PC-9 (cell line): ENCODE measurements around the gene C1QTNF1. TPM values are rescaled to one million over a fixed set of nuclear protein-coding genes. Genes with fewer than 3 reads are reported as not detected.

Experiments used
- BruUV-seq: library from RNA; stranded (reverse); fragments of 400-500 nt; replicated peaks from 2 replicates; lab custom pipeline; 2021; lab: Mats Ljungman, UMichigan
- CTCF ChIA-PET: fragments of 300-600 bp; sonication (Branson Sonifier 250); formaldehyde crosslinking; loops from one replicate; lab custom pipeline; 2022; ENCODE audit warnings: antibody characterized with exemption; lab: Charles Lee
- POLR2A ChIA-PET: fragments of 300-600 bp; sonication (Branson Sonifier 250); formaldehyde crosslinking; loops from one replicate; lab custom pipeline; 2022; ENCODE audit warnings: antibody characterized with exemption; ENCODE audit not compliant: unreplicated experiment; lab: Charles Lee
- DNase-seq, 2 experiments: peaks; one replicate each; pipeline versions ENCODE4 v3.0.0 to v3.0.0-alpha.2; 2015 to 2022; ENCODE audit warnings: mixed read lengths in 1 of 2
- H2AFZ ChIP-seq: fragments of 200-600 bp; sonication (generic); 2 replicates; pipeline ENCODE4 v1.8.1; 2017; ENCODE audit warnings: antibody characterized with exemption
- H3F3A ChIP-seq: fragments of 200-600 bp; sonication (generic); 2 replicates; pipeline ENCODE4 v1.8.1; 2017; ENCODE audit warnings: antibody characterized with exemption, mild to moderate bottlenecking, low read depth; ENCODE audit not compliant: insufficient read depth
- H3K27ac ChIP-seq: fragments of 200-600 bp; sonication (generic); 2 replicates; pipeline ENCODE4 v1.6.1; 2016; ENCODE audit warnings: mixed run types
- H3K27me3 ChIP-seq: fragments of 200-600 bp; sonication (generic); 2 replicates; pipeline ENCODE4 v1.6.1; 2016; ENCODE audit warnings: low read depth, mixed run types; ENCODE audit not compliant: insufficient read depth
- H3K36me3 ChIP-seq: fragments of 200-600 bp; sonication (generic); 2 replicates; pipeline ENCODE4 v1.6.1; 2016; ENCODE audit warnings: low read depth, mixed run types
- H3K4me1 ChIP-seq: fragments of 200-600 bp; sonication (generic); replicated peaks from 2 replicates; pipeline ENCODE4 v1.6.1; 2016; ENCODE audit warnings: mixed run types; ENCODE audit not compliant: insufficient read depth
- H3K4me2 ChIP-seq: fragments of 200-600 bp; sonication (generic); 2 replicates; pipeline ENCODE4 v1.6.1; 2017; ENCODE audit warnings: mixed run types
- H3K4me3 ChIP-seq: fragments of 200-600 bp; sonication (generic); 2 replicates; pipeline ENCODE4 v1.6.1; 2016; ENCODE audit warnings: mixed run types
- H3K79me2 ChIP-seq: fragments of 200-600 bp; sonication (generic); 2 replicates; pipeline ENCODE4 v1.6.1; 2017; ENCODE audit warnings: low read depth, mixed run types
- H3K9me2 ChIP-seq: fragments of 200-600 bp; sonication (generic); 2 replicates; pipeline ENCODE4 v1.8.1; 2017; ENCODE audit warnings: mild to moderate bottlenecking; ENCODE audit not compliant: insufficient read depth
- H3K9me3 ChIP-seq: fragments of 200-600 bp; sonication (generic); 2 replicates; pipeline ENCODE4 v1.8.1; 2016; ENCODE audit warnings: low read depth; ENCODE audit not compliant: insufficient read depth
- H4K20me1 ChIP-seq: fragments of 200-600 bp; sonication (generic); 2 replicates; pipeline ENCODE4 v1.8.1; 2017; ENCODE audit not compliant: insufficient read depth
- CTCF ChIP-seq: fragments of 200-600 bp; sonication (generic); conservative IDR thresholded peaks from 2 replicates; pipeline ENCODE4 v1.6.1; 2017; ENCODE audit warnings: mixed run types, antibody characterized with exemption, mild to moderate bottlenecking, moderate library complexity
- EZH2 ChIP-seq: fragments of 200-600 bp; sonication (generic); IDR thresholded peaks from 2 replicates; pipeline ENCODE4 v1.8.0; 2017; ENCODE audit warnings: antibody characterized with exemption, low read depth
- intact Hi-C: fragments of 100-400 bp; cut with micrococcal nuclease; formaldehyde crosslinking; loops from one replicate; pipeline ENCODE4 v1.10.0; 2022; ENCODE audit not compliant: unreplicated experiment
- total RNA-seq: library from RNA; stranded (reverse); gene quantifications from 2 replicates; pipeline ENCODE4 v1.2.3, GENCODE V29; 2021

The C1QTNF1 gene
- total RNA-seq, 1 experiment from 2014 or later = 3.4 TPM

DNA sequence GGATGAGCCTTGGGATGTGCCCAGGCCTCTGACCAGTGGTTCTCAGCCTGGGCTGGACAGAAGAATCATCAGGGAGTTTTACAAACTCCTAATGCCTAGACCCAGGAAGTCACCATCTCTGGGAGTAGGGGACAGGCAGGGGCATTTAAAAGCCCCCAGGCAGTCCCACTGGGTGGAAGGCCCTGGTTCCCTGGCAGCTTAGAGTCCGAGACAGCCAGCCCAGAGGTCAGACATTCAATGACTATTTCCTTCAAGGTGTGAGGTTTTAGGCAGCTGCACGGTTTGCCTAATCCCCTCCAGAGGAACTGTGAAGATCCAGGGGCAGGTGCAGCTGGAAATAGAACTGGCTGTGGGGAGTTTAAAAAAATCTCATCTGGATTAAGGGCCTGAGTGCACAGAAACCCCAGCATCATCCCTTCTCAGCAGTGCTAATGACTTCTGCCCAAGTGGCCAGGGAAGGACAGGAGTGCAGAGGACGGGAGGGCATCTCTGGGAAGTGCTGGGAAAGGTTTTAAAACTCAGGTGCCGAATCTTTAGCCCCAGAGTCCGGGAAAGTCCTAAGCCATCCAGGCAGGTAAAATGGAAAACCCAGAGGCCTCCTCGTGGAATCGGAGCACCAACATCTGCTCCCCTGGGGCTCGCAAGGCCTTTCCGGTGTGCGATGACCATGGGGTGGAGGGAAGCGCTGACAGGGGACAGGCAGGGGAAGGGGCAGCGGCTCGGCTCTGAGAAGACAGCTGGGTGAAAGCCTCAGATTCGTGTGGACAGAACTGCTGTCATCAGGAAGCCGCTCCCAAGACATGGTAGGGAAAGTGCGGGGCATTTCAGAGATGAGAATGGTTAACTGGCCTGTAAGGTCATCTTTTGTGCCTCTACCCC is 42.7 kb upstream of the C1QTNF1 start:
- intact Hi-C loops = no loop called here
- no peak for DNase-seq
- Histone ChIP-seq H3K36me3 (no peaks in the 10 kb centered on the region), H3K9me2 (no peaks in the 10 kb centered on the region), H3K27ac (no peak overlapping the region), H3K9me3 (no peaks in the 10 kb centered on the region), H2AFZ (no peak overlapping the region), H3K79me2 (peaks cover 33% of the 10 kb centered on the region), H3K4me3 (no peak overlapping the region), H4K20me1 (no peaks in the 10 kb centered on the region; the same call in 1 of the 2 replicates), H3F3A (peaks cover 8% of the 10 kb centered on the region; the same call in 1 of the 2 replicates), H3K4me1 (peaks cover 28% of the 10 kb centered on the region), H3K27me3 (no peaks in the 10 kb centered on the region), H3K4me2 (no peak overlapping the region)
- TF ChIP-seq EZH2 = no peak
- ChIA-PET POLR2A (no interaction called here), CTCF (no interaction called here)
- no TSS peak for BruUV-seq

GRCh38 chr17:78985395-78985794 is 38.6 kb upstream of the C1QTNF1 start:
- DNase-seq = no peak
- BruUV-seq = no TSS peak
- Histone ChIP-seq H3K27me3 (no peaks in the 10 kb centered on the region), H3K9me2 (no peaks in the 10 kb centered on the region), H3K4me1 (peaks cover 30% of the 10 kb centered on the region), H3K27ac (no peak overlapping the region), H2AFZ (no peak overlapping the region), H3K79me2 (no peaks in the 10 kb centered on the region), H3K4me2 (no peak overlapping the region), H3K9me3 (no peaks in the 10 kb centered on the region), H4K20me1 (no peaks in the 10 kb centered on the region), H3K4me3 (no peak overlapping the region), H3F3A (peaks cover 42% of the 10 kb centered on the region), H3K36me3 (no peaks in the 10 kb centered on the region)
- POLR2A ChIA-PET = no interaction called here
- intact Hi-C loops = no loop called here
- CTCF ChIA-PET = no interaction called here
- TF ChIP-seq CTCF = no peak
- TF ChIP-seq EZH2 = no peak

GRCh38 chr17:78986048-78986648 is 37.8 kb upstream of the C1QTNF1 start:
- H3K27me3 ChIP-seq = no peaks in the 10 kb centered on the region
- no peaks in the 10 kb centered on the region; the same call in 1 of the 2 replicates for H3K36me3 ChIP-seq
- peaks cover 30% of the 10 kb centered on the region for H3K4me1 ChIP-seq
- DNase-seq = no peak
- CTCF ChIA-PET = interaction anchor here (0.6 to 1.2 kb wide), 6 partner anchors 10 to 729 kb away, joined by 3 to 4 read pairs (median 3); no protein-coding TSS in a partner anchor
- H3K9me3 ChIP-seq = no peaks in the 10 kb centered on the region
- no TSS peak for BruUV-seq
- peaks cover 45% of the 10 kb centered on the region for H3F3A ChIP-seq
- no peaks in the 10 kb centered on the region for H4K20me1 ChIP-seq
- H3K27ac ChIP-seq = peak overlapping the region; percentile 88
- peak overlapping the region; percentile 70; the same call in 1 of the 2 replicates for H2AFZ ChIP-seq
- no peaks in the 10 kb centered on the region for H3K9me2 ChIP-seq
- POLR2A ChIA-PET = interaction anchor here (0.5 to 1.5 kb wide), 4 partner anchors 10 to 1914 kb away, joined by 3 to 9 read pairs (median 6); partner anchors contain the start of gene CANT1
- TF ChIP-seq CTCF = no peak
- no peak for TF ChIP-seq EZH2
- intact Hi-C loops = loop anchor here (2.0 kb wide), 3 partner anchors 31 to 97 kb away; no protein-coding TSS in a partner anchor
- peak overlapping the region; percentile 48; the same call in 1 of the 2 replicates for H3K4me3 ChIP-seq
- peak overlapping the region; percentile 72 for H3K4me2 ChIP-seq
- no peaks in the 10 kb centered on the region for H3K79me2 ChIP-seq
